ENCODE measurements around the gene CRIM1.

- no peak for TF ChIP-seq CTCF (IDR thresholded peaks at IDR 0.05)
- no peak for TF ChIP-seq EP300 (IDR thresholded peaks at IDR 0.05; ENCODE audit: low read depth)
- TF ChIP-seq POLR2A (IDR thresholded peaks at IDR 0.05), result no peak
- no peak for TF ChIP-seq POLR2AphosphoS5 (IDR thresholded peaks at IDR 0.05)
Observed at GRCh38 chr2:36444216-36444936, 88.8 kb downstream of the CRIM1 start.
